H1 (cell line): ENCODE measurements around the gene ARID5B. TPM values are rescaled to one million over a fixed set of nuclear protein-coding genes. Genes with fewer than 3 reads are reported as not detected.

Experiments
- CTCF ChIA-PET: fragments of 300-600 bp; sonication (Branson Sonifier 250); formaldehyde crosslinking; loops from one replicate; lab custom pipeline; 2021; ENCODE audit not compliant: partially characterized antibody; lab: Charles Lee
- POLR2A ChIA-PET: fragments of 300-600 bp; sonication (Branson Sonifier 250); formaldehyde crosslinking; loops from one replicate; lab custom pipeline; 2021; ENCODE audit warnings: inconsistent platforms; ENCODE audit not compliant: partially characterized antibody; lab: Charles Lee
- DNase-seq, 2 experiments: peaks; one replicate each; pipeline versions ENCODE4 v3.0.0 to v3.0.0-alpha.2; 2010 to 2022; ENCODE audit warnings: low spot score in 2 of 2, low read depth in 1 of 2, mixed read lengths in 1 of 2
- FAIRE-seq: peaks from 2 replicates; lab custom pipeline; 2011; peaks lifted over from hg19 to GRCh38; lab: Jason Lieb, UNC
- H2AFZ ChIP-seq: 2 replicates; pipeline ENCODE4 v1.8.1; 2012; ENCODE audit warnings: low read length, inconsistent platforms
- H2AK5ac ChIP-seq: 2 replicates; pipeline ENCODE4 v1.6.1; 2013; ENCODE audit warnings: low read depth, low read length
- H2BK120ac ChIP-seq: replicated peaks from 2 replicates; pipeline ENCODE3; 2013; ENCODE audit warnings: low read depth, low read length, inconsistent platforms
- H2BK12ac ChIP-seq: 2 replicates; pipeline ENCODE4 v1.6.1; 2013; ENCODE audit warnings: low read depth, low read length
- H2BK15ac ChIP-seq: 2 replicates; pipeline ENCODE4 v1.6.1; 2013; ENCODE audit warnings: low read length
- H2BK20ac ChIP-seq: 2 replicates; pipeline ENCODE4 v1.6.1; 2013; ENCODE audit warnings: low read length
- H2BK5ac ChIP-seq: 2 replicates; pipeline ENCODE4 v1.6.1; 2013; ENCODE audit warnings: low read depth, low read length
- H3K14ac ChIP-seq: 2 replicates; pipeline ENCODE4 v1.6.1; 2013; ENCODE audit warnings: inconsistent platforms; ENCODE audit not compliant: insufficient read length
- H3K18ac ChIP-seq: 2 replicates; pipeline ENCODE4 v1.6.1; 2013; ENCODE audit warnings: low read length; ENCODE audit errors: extremely low read depth
- H3K23ac ChIP-seq: 2 replicates; pipeline ENCODE4 v1.6.1; 2013; ENCODE audit warnings: inconsistent platforms; ENCODE audit not compliant: insufficient read length
- H3K23me2 ChIP-seq: 2 replicates; pipeline ENCODE4 v1.6.1; 2013; ENCODE audit warnings: low read depth, low read length
- H3K27ac ChIP-seq: 2 replicates; pipeline ENCODE4 v1.6.1; 2011; ENCODE audit warnings: low read depth, low read length, inconsistent platforms
- H3K27me3 ChIP-seq, 4 experiments: replicated peaks in 1 of 4; 1 replicate in 1 of 4; 2 replicates in 3 of 4; pipeline versions ENCODE4 v1.6.1 to v1.8.1; 2011 to 2013; ENCODE audit warnings: low read length in 3 of 4, mild to moderate bottlenecking in 3 of 4, inconsistent platforms in 2 of 4, mixed read lengths in 2 of 4, moderate library complexity in 1 of 4; ENCODE audit not compliant: control insufficient read depth in 3 of 4, insufficient read depth in 3 of 4; ENCODE audit errors: extremely low read depth in 1 of 4
- H3K36me3 ChIP-seq, 4 experiments: 2 replicates each; pipeline versions ENCODE4 v1.6.1 to v1.8.1; 2011 to 2013; ENCODE audit warnings: mild to moderate bottlenecking in 4 of 4, low read length in 3 of 4, moderate library complexity in 2 of 4, control low read depth in 1 of 4, inconsistent platforms in 1 of 4; ENCODE audit not compliant: insufficient read depth in 4 of 4, control insufficient read depth in 2 of 4
- H3K4ac ChIP-seq: replicated peaks from 2 replicates; pipeline ENCODE3; 2013; ENCODE audit warnings: low read length, low read depth, mixed read lengths, inconsistent platforms; ENCODE audit not compliant: insufficient read length
- H3K4me1 ChIP-seq, 4 experiments: replicated peaks in 1 of 4; 1 replicate in 1 of 4; 2 replicates in 3 of 4; pipeline versions ENCODE4 v1.6.1 to v1.8.1; 2011 to 2013; ENCODE audit warnings: low read length in 3 of 4, inconsistent platforms in 2 of 4, mixed read lengths in 1 of 4; ENCODE audit not compliant: insufficient read depth in 4 of 4, control insufficient read depth in 3 of 4
- H3K4me2 ChIP-seq, 2 experiments: 2 replicates each; pipeline versions ENCODE4 v1.6.1 to v1.8.1; 2011 to 2013; ENCODE audit warnings: low read depth in 2 of 2, low read length in 2 of 2, control low read depth in 1 of 2, inconsistent platforms in 1 of 2, mild to moderate bottlenecking in 1 of 2; ENCODE audit not compliant: insufficient read depth in 1 of 2
- H3K4me3 ChIP-seq, 4 experiments: fragments of 200-600, 300-600 bp in 1 of 4; sonication (generic), shearing (Covaris generic), sonication (Bioruptor Twin) in 1 of 4; 2 replicates each; pipeline versions ENCODE4 v1.5.1 to v1.8.1; 2011 to 2016; ENCODE audit warnings: low read length in 4 of 4, low read depth in 3 of 4, control low read depth in 2 of 4, inconsistent platforms in 2 of 4, mild to moderate bottlenecking in 2 of 4, mixed read lengths in 1 of 4, moderate library complexity in 1 of 4; ENCODE audit not compliant: insufficient read depth in 2 of 4; ENCODE audit errors: extremely low read depth in 1 of 4
- H3K56ac ChIP-seq: replicated peaks from 2 replicates; pipeline ENCODE3; 2013; ENCODE audit warnings: low read depth, mild to moderate bottlenecking, mixed read lengths, low read length, inconsistent platforms; ENCODE audit not compliant: insufficient read length
- H3K79me1 ChIP-seq: 2 replicates; pipeline ENCODE4 v1.6.1; 2013; ENCODE audit warnings: low read depth, low read length, control low read depth
- H3K79me2 ChIP-seq, 2 experiments: 2 replicates each; pipeline versions ENCODE4 v1.6.1 to v1.8.1; 2012 to 2013; ENCODE audit warnings: low read length in 2 of 2, mild to moderate bottlenecking in 2 of 2, inconsistent platforms in 1 of 2; ENCODE audit not compliant: insufficient read depth in 2 of 2, control insufficient read depth in 1 of 2
- H3K9ac ChIP-seq, 4 experiments: replicated peaks in 1 of 4; 1 replicate in 1 of 4; 2 replicates in 3 of 4; pipeline versions ENCODE4 v1.6.1 to v1.8.1; 2011 to 2013; ENCODE audit warnings: low read depth in 3 of 4, low read length in 3 of 4, control low read depth in 2 of 4, mild to moderate bottlenecking in 2 of 4, moderate library complexity in 2 of 4, inconsistent platforms in 1 of 4; ENCODE audit errors: extremely low read depth in 1 of 4
- H3K9me3 ChIP-seq, 2 experiments: 2 replicates each; pipeline versions ENCODE4 v1.6.1 to v1.8.1; 2012 to 2013; ENCODE audit warnings: mild to moderate bottlenecking in 2 of 2, moderate library complexity in 2 of 2, control low read depth in 1 of 2, inconsistent platforms in 1 of 2, low read depth in 1 of 2, low read length in 1 of 2, mixed read lengths in 1 of 2; ENCODE audit not compliant: insufficient read depth in 2 of 2
- H4K20me1 ChIP-seq, 2 experiments: replicated peaks in 1 of 2; 2 replicates each; pipeline versions ENCODE3 to v1.8.1; 2011 to 2013; ENCODE audit warnings: inconsistent platforms in 2 of 2, low read length in 2 of 2, mild to moderate bottlenecking in 1 of 2; ENCODE audit not compliant: insufficient read depth in 2 of 2, control insufficient read depth in 1 of 2
- H4K5ac ChIP-seq: 2 replicates; pipeline ENCODE4 v1.6.1; 2013; ENCODE audit warnings: low read length, low read depth, mixed read lengths, inconsistent platforms; ENCODE audit not compliant: insufficient read length
- H4K8ac ChIP-seq: 2 replicates; pipeline ENCODE4 v1.8.0; 2013; ENCODE audit warnings: mild to moderate bottlenecking, moderate library complexity, low read length, inconsistent platforms; ENCODE audit not compliant: insufficient read depth; ENCODE audit errors: extremely low read depth
- H4K91ac ChIP-seq: replicated peaks from 2 replicates; pipeline ENCODE3; 2013; ENCODE audit warnings: low read length, mixed read lengths, inconsistent platforms; ENCODE audit not compliant: insufficient read length
- ATF3 ChIP-seq: IDR thresholded peaks from 2 replicates; pipeline ENCODE4 v1.6.1; 2011; ENCODE audit warnings: low read depth, mild to moderate bottlenecking, low read length; ENCODE audit not compliant: insufficient read depth
- BACH1 ChIP-seq: IDR thresholded peaks from 2 replicates; pipeline ENCODE4 v1.6.1; 2012; ENCODE audit warnings: low read length, improper control_type of control experiment
- CEBPB ChIP-seq: IDR thresholded peaks from 2 replicates; pipeline ENCODE4 v1.6.1; 2012; ENCODE audit warnings: low read depth, low read length
- CREB1 ChIP-seq: IDR thresholded peaks from 2 replicates; pipeline ENCODE4 v1.6.1; 2012; ENCODE audit warnings: inconsistent platforms
- EGR1 ChIP-seq: IDR thresholded peaks from 2 replicates; pipeline ENCODE4 v1.6.1; 2011; ENCODE audit warnings: low read depth, low read length, borderline replicate concordance
- EP300 ChIP-seq, 2 experiments: IDR thresholded peaks; 1 replicate in 1 of 2; 2 replicates in 1 of 2; pipeline ENCODE4 v1.6.1; 2011 to 2012; ENCODE audit warnings: low read depth in 2 of 2, low read length in 2 of 2, mild to moderate bottlenecking in 2 of 2, borderline replicate concordance in 1 of 2, inconsistent platforms in 1 of 2, moderate library complexity in 1 of 2
- JUN ChIP-seq: IDR thresholded peaks from 2 replicates; pipeline ENCODE4 v1.6.1; 2011; ENCODE audit warnings: low read depth, mild to moderate bottlenecking, improper control_type of control experiment, low read length
- KDM1A ChIP-seq: fragments of 200-600, 300-600 bp; sonication (generic); IDR thresholded peaks from 2 replicates; pipeline ENCODE4 v1.7.1; 2016; ENCODE audit warnings: mild to moderate bottlenecking, low read length, borderline replicate concordance
- WGBS, 2 experiments: shearing (Covaris generic) in 1 of 2; methylation state at CpG; one replicate each; pipeline versions ENCODE4 v1.1.6 to v1.1.7; 2013 to 2015; ENCODE audit warnings: low lambda C conversion rate in 2 of 2, mixed read lengths in 2 of 2, inconsistent platforms in 1 of 2, low coverage in 1 of 2, missing lambda C conversion rate in 1 of 2; ENCODE audit not compliant: insufficient replicate concordance in 2 of 2, insufficient coverage in 1 of 2, insufficient read length in 1 of 2; ENCODE audit errors: extremely low coverage in 1 of 2, missing lambda C conversion rate in 1 of 2; 5-methylcytosine and 5-hydroxymethylcytosine counted together
- polyA plus RNA-seq, 7 experiments: library from polyadenylated mRNA; depleted of rRNA in 3 of 7; stranded (reverse) in 5 of 7; unstranded in 2 of 7; fragments of >200 nt in 5 of 7; fragments of 200-250 nt in 2 of 7; gene quantifications; 1 replicate in 5 of 7; 2 replicates in 1 of 7; 4 replicates in 1 of 7; pipeline versions ENCODE4 v1.2.1 to v1.2.3, GENCODE V29; 2011 to 2013; ENCODE audit warnings: missing spikeins in 2 of 7, mixed read lengths in 2 of 7
- total RNA-seq: library from RNA; stranded (reverse); fragmentation: NEBNext Ultra II Directional; extraction: Animal tissue kit (Norgen Biotek cat#: 25700); gene quantifications from 2 replicates; pipeline ENCODE4 v1.2.1, GENCODE V29; 2021

Gene ARID5B
- total and polyA plus RNA-seq, 2 of the 8 experiments (the other 6 are each of a cell fraction or from before 2014, with no cell fraction given): 0.21 to 1.1 TPM

DNA sequence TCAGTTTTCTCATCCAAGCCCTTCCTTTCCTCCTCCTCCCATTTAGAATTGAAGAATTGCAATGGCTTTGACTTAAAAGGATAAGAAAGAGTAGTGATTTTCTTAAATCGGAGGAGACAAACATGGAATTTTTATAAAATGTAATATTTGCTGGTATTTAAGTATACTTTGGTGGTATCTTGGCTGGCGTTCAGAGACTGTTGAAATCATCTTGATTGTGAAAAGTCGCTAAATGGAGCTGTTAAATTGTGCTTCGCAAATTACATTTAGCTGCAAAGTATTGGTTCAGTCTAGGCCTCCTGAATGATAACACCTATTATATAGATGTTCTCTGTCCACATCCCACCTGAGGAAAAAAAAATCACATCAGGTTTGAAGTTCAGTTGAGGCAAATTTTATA is 81.8 kb downstream of the ARID5B start:
- Histone ChIP-seq H3K4me2 (no peak overlapping the region), H3K18ac (no peak overlapping the region), H4K20me1 (no peaks in the 10 kb centered on the region), H3K14ac (no peak overlapping the region), H2BK120ac (no peak overlapping the region), H4K5ac (no peak overlapping the region), H3K23ac (no peak overlapping the region), H2BK20ac (no peak overlapping the region), H4K91ac (no peak overlapping the region), H3K9ac (no peak overlapping the region), H3K27ac (no peak overlapping the region), H3K36me3 (no peaks in the 10 kb centered on the region), H3K79me2 (no peaks in the 10 kb centered on the region), H3K4me1 (peaks cover 6 to 19% (median 13%) of the 10 kb centered on the region in 4 experiments), H3K4me3 (no peak overlapping the region), H3K23me2 (peaks cover 4% of the 10 kb centered on the region; the same call in 1 of the 2 replicates), H2BK15ac (no peak overlapping the region), H2BK12ac (no peak overlapping the region), H2AK5ac (no peak overlapping the region), H2BK5ac (no peak overlapping the region), H3K27me3 (no peaks in the 10 kb centered on the region), H3K79me1 (no peaks in the 10 kb centered on the region), H3K4ac (no peak overlapping the region), H4K8ac (no peak overlapping the region), H2AFZ (no peak overlapping the region), H3K9me3 (no peaks in the 10 kb centered on the region), H3K56ac (no peak overlapping the region)
- 93% methylated on average over 4 of the region's 4 CpGs; no CpG with 5 or more reads in 1 of the 2 experiments for WGBS, 2 experiments
- ChIA-PET CTCF (interaction anchor here (0.7 to 0.8 kb wide), 2 partner anchors 81 to 87 kb away, joined by 3 read pairs; no protein-coding TSS in a partner anchor), POLR2A (no interaction called here)
- TF ChIP-seq JUN: no peak
- no peak for TF ChIP-seq CEBPB
- no peak for TF ChIP-seq EGR1
- TF ChIP-seq ATF3: no peak
- TF ChIP-seq KDM1A: no peak
- no peak for TF ChIP-seq BACH1
- TF ChIP-seq CREB1: no peak
- TF ChIP-seq EP300 (IDR thresholded peaks at IDR 0.05; ENCODE audit: borderline replicate concordance in 1 of 2, low read depth in 2 of 2, low read length in 2 of 2): no peak
- DNase-seq (no peak), FAIRE-seq (no peak)
